GM12878 (cell line): ENCODE measurements around the gene NUMA1. TPM values are rescaled to one million over a fixed set of nuclear protein-coding genes. Genes with fewer than 3 reads are reported as not detected.

Source experiments
- ATAC-seq: fragments of 200-7000 bp; cut with Tn5 transposase; 3 replicates; pipeline ENCODE4 v1.9.1; 2020; ENCODE audit warnings: mild to moderate bottlenecking, moderate library complexity
- BruUV-seq: library from RNA; stranded (reverse); fragments of 400-500 nt; replicated peaks from 2 replicates; lab custom pipeline; 2021; lab: Mats Ljungman, UMichigan
- CTCF ChIA-PET: fragments of 300-600 bp; sonication (Branson Sonifier 250); formaldehyde crosslinking; extraction: SDS; loops from one replicate; lab custom pipeline; 2021; ENCODE audit warnings: inconsistent platforms; lab: Yijun Ruan, JAX
- POLR2A ChIA-PET: fragments of 350-600 bp; formaldehyde crosslinking; extraction: SDS; loops from one replicate; lab custom pipeline; 2021; ENCODE audit warnings: inconsistent platforms; lab: Charles Lee
- RAD21 ChIA-PET: fragments of 300-600 bp; sonication (Branson Sonifier 250); formaldehyde crosslinking; loops from one replicate; lab custom pipeline; 2023; ENCODE audit warnings: antibody characterized with exemption; ENCODE audit not compliant: unreplicated experiment; lab: Charles Lee
- SMC1A ChIA-PET: fragments of 300-600 bp; sonication (Branson Sonifier 250); formaldehyde crosslinking; loops from one replicate; lab custom pipeline; 2023; ENCODE audit not compliant: unreplicated experiment, uncharacterized antibody; lab: Charles Lee
- DNase-seq: peaks from one replicate; pipeline ENCODE4 v3.0.0-alpha.2; 2011; ENCODE audit warnings: low read depth, low spot score
- FAIRE-seq: peaks from 3 replicates; lab custom pipeline; 2011; peaks lifted over from hg19 to GRCh38; lab: Jason Lieb, UNC
- H2AFZ ChIP-seq: 2 replicates; pipeline ENCODE4 v1.6.0; 2011; ENCODE audit warnings: low read depth, low read length, control low read depth; ENCODE audit not compliant: control insufficient read depth
- H3K27ac ChIP-seq: 2 replicates; pipeline ENCODE4 v1.5.1; 2011; ENCODE audit warnings: control low read depth; ENCODE audit not compliant: control insufficient read depth, insufficient read depth
- H3K27me3 ChIP-seq, 2 experiments: replicated peaks in 1 of 2; 2 replicates each; pipeline versions ENCODE4 v1.6.0 to v1.6.1; 2011; ENCODE audit warnings: low read length in 1 of 2; ENCODE audit not compliant: control insufficient read depth in 2 of 2, insufficient read depth in 2 of 2
- H3K36me3 ChIP-seq, 2 experiments: 2 replicates each; pipeline ENCODE4 v1.5.1; 2011; ENCODE audit warnings: low read length in 1 of 2; ENCODE audit not compliant: control insufficient read depth in 2 of 2, insufficient read depth in 2 of 2
- H3K4me1 ChIP-seq: 2 replicates; pipeline ENCODE4 v1.6.1; 2011; ENCODE audit warnings: mild to moderate bottlenecking, low read length, moderate library complexity, mixed read lengths; ENCODE audit not compliant: control insufficient read depth, insufficient read depth
- H3K4me2 ChIP-seq: 2 replicates; pipeline ENCODE4 v1.6.0; 2011; ENCODE audit warnings: control low read depth; ENCODE audit not compliant: control insufficient read depth, insufficient read depth
- H3K4me3 ChIP-seq: fragments of 200-600 bp; sonication (generic); 2 replicates; pipeline ENCODE4 v1.5.1; 2016
- H3K79me2 ChIP-seq: 2 replicates; pipeline ENCODE4 v1.6.0; 2011; ENCODE audit warnings: low read length; ENCODE audit not compliant: control insufficient read depth, insufficient read depth
- H3K9ac ChIP-seq: 2 replicates; pipeline ENCODE4 v1.8.0; 2011; ENCODE audit warnings: low read length, control low read depth, mixed read lengths; ENCODE audit not compliant: control insufficient read depth, insufficient read depth
- H3K9me3 ChIP-seq: replicated peaks from 3 replicates; pipeline ENCODE4 v1.5.1; 2011; ENCODE audit warnings: mild to moderate bottlenecking, low read length; ENCODE audit not compliant: control insufficient read depth, insufficient read depth
- H4K20me1 ChIP-seq: 2 replicates; pipeline ENCODE4 v1.6.0; 2011; ENCODE audit not compliant: control insufficient read depth, insufficient read depth
- CEBPZ ChIP-seq: fragments of 150-350 bp; IDR thresholded peaks from 2 replicates; pipeline ENCODE4 v1.6.1; 2016; ENCODE audit warnings: low read depth, low read length
- CREB1 ChIP-seq: IDR thresholded peaks from 2 replicates; pipeline ENCODE4 v1.6.1; 2012; ENCODE audit warnings: low read depth, mild to moderate bottlenecking, inconsistent platforms
- E2F4 ChIP-seq: IDR thresholded peaks from 2 replicates; pipeline ENCODE4 v1.6.1; 2012; ENCODE audit warnings: low read depth, low read length, improper control_type of control experiment
- EZH2 ChIP-seq: IDR thresholded peaks from 2 replicates; pipeline ENCODE4 v1.6.1; 2012; ENCODE audit warnings: low read depth, mild to moderate bottlenecking, control low read depth, inconsistent platforms, low read length, borderline replicate concordance; ENCODE audit not compliant: control insufficient read depth
- HDGF ChIP-seq: fragments of 450-650 bp; IDR thresholded peaks from 2 replicates; pipeline ENCODE4 v1.6.1; 2016; ENCODE audit warnings: antibody characterized with exemption
- HSF1 ChIP-seq: fragments of 150-350 bp; IDR thresholded peaks from 2 replicates; pipeline ENCODE4 v1.6.1; 2014; ENCODE audit warnings: mild to moderate bottlenecking, low read depth, low read length
- MTA3 ChIP-seq: IDR thresholded peaks from 2 replicates; pipeline ENCODE4 v1.6.1; 2012; ENCODE audit warnings: low read length, inconsistent platforms, borderline replicate concordance
- NFIC ChIP-seq: IDR thresholded peaks from 2 replicates; pipeline ENCODE4 v1.6.1; 2012; ENCODE audit warnings: low read depth, mild to moderate bottlenecking, inconsistent platforms, low read length, moderate library complexity
- NR2F1 ChIP-seq: fragments of 450-650 bp; conservative IDR thresholded peaks from 2 replicates; pipeline ENCODE4 v1.6.1; 2017; ENCODE audit warnings: mild to moderate bottlenecking
- RBBP5 ChIP-seq: fragments of 200-600 bp; sonication (generic); conservative IDR thresholded peaks from 2 replicates; pipeline ENCODE4 v1.6.1; 2016
- TAF1 ChIP-seq: IDR thresholded peaks from 2 replicates; pipeline ENCODE4 v1.6.1; 2011; ENCODE audit warnings: mild to moderate bottlenecking, low read depth, low read length, borderline replicate concordance
- TCF3 ChIP-seq: IDR thresholded peaks from 2 replicates; pipeline ENCODE4 v1.6.1; 2012; ENCODE audit warnings: low read depth, mild to moderate bottlenecking, low read length, borderline replicate concordance; ENCODE audit not compliant: insufficient read depth
- ZBTB40 ChIP-seq: fragments of 450-650 bp; IDR thresholded peaks from 2 replicates; pipeline ENCODE4 v1.6.1; 2016; ENCODE audit warnings: mild to moderate bottlenecking, moderate library complexity, borderline replicate concordance
- WGBS: methylation state at CpG from one replicate; pipeline ENCODE4 v1.1.6; 2016; ENCODE audit warnings: low lambda C conversion rate; ENCODE audit not compliant: insufficient replicate concordance, insufficient coverage; ENCODE audit errors: missing lambda C conversion rate; 5-methylcytosine and 5-hydroxymethylcytosine counted together
- in situ Hi-C: fragments of 300-500 bp; cut with MboI; formaldehyde crosslinking; loops from 9 replicates; pipeline ENCODE4 v1.14.3; 2018; ENCODE audit warnings: mixed read lengths
- intact Hi-C: fragments of 100-400 bp; cut with micrococcal nuclease; formaldehyde crosslinking; loops from one replicate; pipeline ENCODE4 v1.14.2; 2022; ENCODE audit not compliant: unreplicated experiment
- polyA plus RNA-seq, 11 experiments: library from polyadenylated mRNA; depleted of rRNA in 4 of 11; unstranded in 6 of 11; stranded (reverse) in 5 of 11; fragments of >200 nt; fragmentation: Nextera tagmentation in 4 of 11; fragmentation: Illumina TruSeq in 1 of 11; extraction: Ambion mirVana in 4 of 11; extraction: Trizol in 1 of 11; gene quantifications; 1 replicate in 1 of 11; 2 replicates in 10 of 11; pipeline versions ENCODE4 v1.2.1 to v1.2.3, GENCODE V29; 2011 to 2016; ENCODE audit warnings: inconsistent platforms in 2 of 11, missing spikeins in 2 of 11, low read depth in 1 of 11
- total RNA-seq, 4 experiments: library from RNA; depleted of rRNA in 3 of 4; stranded (reverse); fragments of >200 nt in 3 of 4; fragmentation: Illumina TruSeq in 1 of 4; extraction: Trizol in 1 of 4; gene quantifications; 2 replicates each; pipeline versions ENCODE4 v1.2.1 to v1.2.3, GENCODE V29; 2013 to 2021

Gene NUMA1
- total and polyA plus RNA-seq, 10 of the 15 experiments (the other 5 are each of a cell fraction or from before 2014, with no cell fraction given) = 5.5 to 111 (median 61.0) TPM

GRCh38 chr11:72081821-72082453 lies 1.6 kb upstream of the NUMA1 start:
- no peak for FAIRE-seq
- no peak overlapping the region for H3K9ac ChIP-seq
- TF ChIP-seq HSF1 = no peak
- no peak for TF ChIP-seq E2F4
- no peak for TF ChIP-seq RBBP5
- no peak for TF ChIP-seq ZBTB40
- no peak for TF ChIP-seq CEBPZ
- no peak for TF ChIP-seq NFIC
- TF ChIP-seq MTA3 = no peak
- TF ChIP-seq CREB1 = no peak
- no peak for TF ChIP-seq TAF1
- TF ChIP-seq HDGF = no peak
- TF ChIP-seq NR2F1 = no peak
- TF ChIP-seq TCF3 = no peak
- no peak for TF ChIP-seq EZH2

More at GRCh38 chr11:72081821-72082453, 1.6 kb upstream of the NUMA1 start:
- ATAC-seq = no peak
- POLR2A ChIA-PET = interaction anchor here (0.8 to 1.9 kb wide), 11 partner anchors 10 to 154 kb away, joined by 3 to 13 read pairs (median 4); partner anchors contain the start of genes ANAPC15 and XNDC1N
- Histone ChIP-seq H3K4me3 (no peak overlapping the region), H3K79me2 (peaks cover 30% of the 10 kb centered on the region), H3K27ac (no peak overlapping the region), H3K27me3 (no peaks in the 10 kb centered on the region), H3K4me2 (peak overlapping the region; percentile 89), H3K4me1 (peaks cover 16% of the 10 kb centered on the region), H3K9me3 (no peaks in the 10 kb centered on the region), H3K36me3 (no peaks in the 10 kb centered on the region), H4K20me1 (no peaks in the 10 kb centered on the region), H2AFZ (peak overlapping the region; percentile 10; the same call in 1 of the 2 replicates)
- RAD21 ChIA-PET = interaction anchor here (0.6 to 2.4 kb wide), 6 partner anchors 9 to 349 kb away, joined by 3 to 16 read pairs (median 5); no protein-coding TSS in a partner anchor
- intact Hi-C loops (loop anchor here (2.0 kb wide), 1 partner anchor 41 kb away; no protein-coding TSS in a partner anchor), in situ Hi-C loops (no loop called here)
- SMC1A ChIA-PET = interaction anchor here (0.9 to 3.5 kb wide), 17 partner anchors 9 to 349 kb away, joined by 3 to 30 read pairs (median 4); partner anchors contain the start of gene ANAPC15
- BruUV-seq = no TSS peak
- WGBS = 96% methylated on average over 3 of the region's 3 CpGs
- no peak for DNase-seq
- CTCF ChIA-PET = interaction anchor here (0.7 to 2.4 kb wide), 18 partner anchors 9 to 353 kb away, joined by 3 to 49 read pairs (median 4); partner anchors contain the start of genes CLPB and IL18BP
